HG02759 (cell line): ENCODE results near the gene TTYH3.

Experiments used
- ATAC-seq: cut with Tn5 transposase; IDR thresholded peaks from one replicate; pipeline ENCODE4 v1.9.1; 2021; ENCODE audit warnings: mild to moderate bottlenecking, moderate library complexity; ENCODE audit not compliant: unreplicated experiment

The TTYH3 gene

GRCh38 chr7:2614631-2615330, 17.0 kb upstream of the TTYH3 start:
- ATAC-seq = no peak

DNA sequence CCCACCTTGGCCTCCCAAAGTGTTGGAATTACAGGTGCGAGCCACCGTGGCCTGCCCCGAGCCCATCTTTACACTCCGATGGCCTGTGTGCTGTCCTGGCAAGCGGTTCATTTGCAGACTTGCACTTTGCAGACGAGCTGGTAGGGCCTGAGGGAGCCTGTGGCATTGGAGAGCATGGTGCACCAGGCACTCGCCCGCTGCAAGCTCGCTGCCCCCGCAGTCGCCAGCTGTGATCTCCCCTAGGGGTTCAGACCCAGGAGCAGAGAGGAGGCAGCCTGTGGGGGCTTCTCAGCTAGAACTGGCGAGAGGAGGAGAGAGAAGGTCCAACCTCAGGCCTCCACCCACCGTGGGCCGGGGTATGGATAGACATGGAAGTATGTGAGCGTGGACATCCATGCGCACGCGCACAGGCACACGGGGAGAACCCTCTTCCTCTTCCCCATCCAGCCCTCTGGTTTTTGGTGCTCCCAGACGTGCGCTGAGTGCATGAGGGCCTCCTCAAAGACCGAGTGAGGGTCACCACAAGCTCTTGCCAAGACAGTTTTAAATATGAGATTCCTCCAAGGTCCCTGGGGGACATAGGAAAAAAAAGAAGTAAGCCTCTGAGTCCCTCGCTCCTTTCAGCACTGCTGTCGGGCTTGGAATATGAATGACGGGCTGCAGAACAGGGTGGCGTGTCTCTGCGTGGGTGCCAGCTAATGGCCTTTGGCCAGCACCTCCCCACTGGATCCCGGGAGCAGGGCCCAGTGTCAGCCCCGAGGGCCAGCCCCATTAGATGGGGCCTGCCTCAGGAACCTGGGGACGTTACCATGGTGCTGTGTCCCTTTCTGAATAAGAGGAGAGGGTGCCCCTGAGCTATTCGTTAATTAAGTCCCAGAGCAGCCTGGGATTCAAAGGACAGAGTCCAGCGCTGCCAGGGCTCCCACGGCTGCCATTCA, 15.1 kb upstream of the TTYH3 start:
- no peak for ATAC-seq

GRCh38 chr7:2617325-2617905, 14.4 kb upstream of the TTYH3 start:
- no peak for ATAC-seq

GRCh38 chr7:2619116-2619515, 12.7 kb upstream of the TTYH3 start:
- ATAC-seq = no peak

DNA sequence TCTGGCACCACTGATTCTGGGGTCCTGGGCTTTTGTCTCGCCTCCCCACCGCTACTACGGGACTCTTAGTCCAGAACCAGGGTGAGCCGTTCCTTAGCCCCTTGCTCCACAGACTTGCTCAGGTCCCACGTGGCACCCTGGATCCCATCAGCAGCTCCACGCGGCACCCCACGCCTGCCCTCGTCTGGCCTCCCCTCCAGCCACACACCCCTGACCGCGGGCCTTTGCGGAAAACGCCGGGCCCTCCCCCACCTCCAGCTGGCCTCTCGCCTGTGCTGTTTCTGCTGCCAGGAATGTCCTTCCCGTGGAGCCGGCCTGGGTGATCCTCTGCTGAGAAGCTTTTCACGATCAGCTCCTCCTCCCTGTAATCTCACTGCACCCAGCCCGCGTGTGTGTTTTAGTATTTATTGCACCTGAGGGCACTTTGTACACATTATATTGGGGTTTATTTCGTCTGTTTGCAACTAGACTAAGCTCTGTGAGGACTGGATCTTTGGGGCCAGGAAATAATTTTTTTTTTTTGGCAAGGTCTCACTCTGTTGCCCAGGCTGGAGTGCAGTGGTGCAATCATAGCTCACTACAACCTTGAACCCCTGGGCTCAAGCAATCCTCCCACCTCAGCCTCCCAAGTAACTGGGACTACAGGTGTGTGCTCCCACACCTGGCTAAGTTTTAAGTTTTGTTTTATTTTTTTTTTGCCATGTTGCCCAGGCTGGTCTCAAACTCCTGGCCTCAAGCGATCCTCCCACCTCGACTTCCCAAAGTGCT, 10.5 kb upstream of the TTYH3 start:
- ATAC-seq = no peak

- no peak for ATAC-seq
These were observed 9.7 kb upstream of the TTYH3 start for GRCh38 chr7:2621948-2622640.

GRCh38 chr7:2622869-2623697, 8.7 kb upstream of the TTYH3 start:
- no peak for ATAC-seq

GRCh38 chr7:2623698-2624014, 8.1 kb upstream of the TTYH3 start:
- no peak for ATAC-seq

GRCh38 chr7:2624293-2624886, 7.4 kb upstream of the TTYH3 start:
- no peak for ATAC-seq

DNA sequence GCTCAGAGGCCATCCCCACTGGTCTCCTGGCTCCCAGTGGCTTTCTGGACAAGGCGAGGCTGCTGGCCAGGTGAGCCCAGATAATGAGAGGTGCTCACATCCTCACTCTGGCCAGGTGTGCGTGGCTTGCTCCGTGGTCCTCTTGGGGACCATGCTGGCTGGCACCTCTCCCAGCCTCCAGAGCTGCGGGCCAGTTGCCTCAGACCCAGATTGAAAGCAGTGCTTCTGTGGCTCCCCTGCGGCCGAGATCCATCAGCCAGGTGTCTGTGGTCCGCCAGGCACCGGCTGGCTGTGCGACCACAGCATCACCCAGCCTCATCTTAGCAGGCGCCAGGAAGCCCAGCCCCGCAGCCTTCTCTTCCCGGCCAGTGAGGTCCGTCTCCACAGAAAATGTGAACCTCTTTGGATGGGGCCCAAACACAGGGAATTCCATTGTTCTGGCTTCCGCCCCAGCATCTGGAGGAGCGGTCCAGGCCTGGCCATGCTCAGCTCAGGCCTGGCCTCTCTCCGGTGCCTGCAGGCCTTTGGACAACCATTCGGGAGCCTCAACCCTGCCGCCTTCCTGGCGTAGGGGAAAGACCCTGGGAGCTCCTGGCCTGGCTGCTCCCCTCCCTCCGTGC, 5.2 kb upstream of the TTYH3 start:
- ATAC-seq = no peak

- no peak for ATAC-seq
These were observed 4.3 kb upstream of the TTYH3 start for GRCh38 chr7:2627258-2628129.

DNA sequence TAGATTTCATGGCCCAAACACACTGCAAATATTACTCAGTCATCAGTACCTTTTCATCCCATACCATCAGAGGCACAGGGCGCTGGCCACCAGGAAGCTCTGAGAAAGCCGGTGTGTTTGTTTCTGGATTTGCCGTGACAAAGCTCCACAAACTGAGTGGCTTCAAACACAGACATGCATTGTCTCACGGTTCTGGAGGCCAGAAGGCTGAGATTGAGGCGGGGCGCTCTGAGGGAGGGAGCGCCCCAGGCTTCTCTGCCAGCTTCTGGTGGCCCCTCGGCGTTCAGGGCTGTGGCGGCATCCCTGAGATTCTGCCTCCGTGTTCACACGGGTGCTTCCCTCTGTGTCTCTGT, 3.7 kb upstream of the TTYH3 start:
- no peak for ATAC-seq

DNA sequence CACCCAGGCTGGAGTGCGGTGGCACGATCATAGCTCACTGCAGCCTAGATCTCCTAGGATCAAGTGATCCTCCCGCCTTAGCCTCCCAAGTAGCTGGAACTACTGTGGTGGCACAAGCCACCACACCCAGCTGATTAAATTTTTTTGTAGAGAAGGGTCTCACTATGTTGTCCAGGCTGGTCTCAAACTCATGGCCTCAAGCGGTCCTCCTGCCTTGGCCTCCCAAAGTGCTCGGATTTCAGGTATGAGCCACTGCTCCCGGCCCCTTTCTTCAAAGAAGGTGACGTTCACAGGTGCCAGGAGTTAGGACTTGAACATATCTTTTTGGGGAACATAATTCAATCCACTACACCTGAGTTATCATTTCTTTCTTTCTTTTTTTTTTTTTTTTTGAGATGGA, 2.9 kb upstream of the TTYH3 start:
- no peak for ATAC-seq

- ATAC-seq = no peak
These were observed 1.8 kb upstream of the TTYH3 start for GRCh38 chr7:2629746-2630681.

DNA sequence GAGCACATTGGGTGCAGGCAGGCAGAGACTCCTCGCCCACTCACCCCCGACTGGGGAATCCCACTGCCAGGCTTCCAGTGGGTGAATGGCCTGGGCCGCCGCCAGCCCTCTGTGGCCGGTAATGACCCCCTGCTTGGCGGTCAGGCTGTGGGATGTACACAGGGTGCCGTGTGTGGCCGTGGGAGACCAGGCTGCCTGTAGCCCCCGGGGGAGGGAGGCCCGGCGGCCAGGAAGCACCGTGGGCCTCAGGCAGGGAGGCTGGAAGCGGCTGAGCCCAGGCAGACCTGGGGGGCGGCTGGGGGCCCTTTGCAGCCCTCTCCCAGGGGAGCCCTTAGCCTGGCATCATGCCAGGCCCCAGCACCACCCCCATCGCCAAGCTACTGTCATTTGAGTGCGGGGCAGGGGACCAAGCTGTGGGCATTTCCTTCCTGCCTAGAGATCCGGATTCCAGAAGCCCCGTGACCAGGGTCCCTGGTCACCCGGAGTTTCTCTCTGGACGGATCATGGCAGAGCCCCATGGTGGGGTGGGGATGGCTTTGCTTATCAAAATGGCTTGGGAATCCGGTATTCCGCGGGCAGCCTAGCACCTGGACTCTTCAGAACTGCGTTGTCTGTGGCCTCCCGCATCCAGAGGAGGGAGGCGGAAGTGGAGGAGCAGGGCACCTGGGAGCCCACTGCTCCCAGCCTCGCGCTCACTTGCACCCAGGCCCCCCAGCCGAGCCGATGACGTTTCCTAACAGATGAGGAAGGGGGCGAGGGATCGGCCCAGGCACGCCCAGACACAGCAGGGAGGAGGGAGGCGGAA, 1.1 kb downstream of the TTYH3 start:
- ATAC-seq = no peak
